HepG2 (cell line): ENCODE results near the gene MEMO1.

ENCODE experiments used
- CREM ChIP-seq, 2 experiments: sonication (generic) in 1 of 2; formaldehyde crosslinking in 1 of 2; IDR thresholded peaks; 2 replicates each; pipeline versions ENCODE4 v1.4.0 to v1.6.1; 2016 to 2020; ENCODE audit warnings: antibody characterized with exemption in 1 of 2, mild to moderate bottlenecking in 1 of 2, missing genetic modification reagents in 1 of 2
- GATA4 ChIP-seq: sonication (generic); IDR thresholded peaks from 2 replicates; pipeline ENCODE4 v1.6.1; 2016; ENCODE audit warnings: antibody characterized with exemption, low read depth, borderline replicate concordance
- MEF2D ChIP-seq: sonication (generic); formaldehyde crosslinking; IDR thresholded peaks from 2 replicates; pipeline ENCODE4 v1.5.1; 2020; ENCODE audit warnings: mild to moderate bottlenecking, missing genetic modification reagents
- NR3C1 ChIP-seq: sonication (generic); formaldehyde crosslinking; IDR thresholded peaks from 2 replicates; pipeline ENCODE4 v1.4.0; 2020; ENCODE audit warnings: missing genetic modification reagents
- ZNF160 ChIP-seq: sonication (generic); formaldehyde crosslinking; IDR thresholded peaks from 2 replicates; pipeline ENCODE4 v1.8.0; 2022; ENCODE audit warnings: mild to moderate bottlenecking, inconsistent platforms, missing genetic modification reagents
- ZNF382 ChIP-seq: sonication (generic); formaldehyde crosslinking; IDR thresholded peaks from 2 replicates; pipeline ENCODE4 v1.5.0; 2020; ENCODE audit warnings: missing genetic modification reagents, mild to moderate bottlenecking, borderline replicate concordance
- ZNF589 ChIP-seq: sonication (generic); formaldehyde crosslinking; conservative IDR thresholded peaks from 2 replicates; pipeline ENCODE4 v1.8.0; 2022; ENCODE audit warnings: mild to moderate bottlenecking, moderate library complexity, missing genetic modification reagents
- ZNF660 ChIP-seq: sonication (generic); formaldehyde crosslinking; IDR thresholded peaks from 2 replicates; pipeline ENCODE4 v1.5.1; 2020; ENCODE audit warnings: mild to moderate bottlenecking, low read depth, missing genetic modification reagents, borderline replicate concordance

GRCh38 chr2:31894656-31895055, 116.2 kb downstream of the MEMO1 start:
- TF ChIP-seq ZNF660: no peak
- TF ChIP-seq GATA4: no peak
- no peak for TF ChIP-seq ZNF589 (CRISPR knock-in tag)
- no peak for TF ChIP-seq ZNF382 (CRISPR knock-in tag)
- no peak for TF ChIP-seq ZNF160
- no peak for TF ChIP-seq MEF2D (CRISPR knock-in tag)
- no peak for TF ChIP-seq CREM (IDR thresholded peaks at IDR 0.05)
- TF ChIP-seq CREM (CRISPR knock-in tag; IDR thresholded peaks at IDR 0.05): no peak
- TF ChIP-seq NR3C1 (CRISPR knock-in tag): no peak
